Measurements from ENCODE around the gene SCIN. TPM values are rescaled to one million over a fixed set of nuclear protein-coding genes. Genes with fewer than 3 reads are reported as not detected.

SCIN gene
- polyA plus RNA-seq, 1 of the 3 experiments (the other 2 are of a cell fraction): 0.02 TPM

DNA sequence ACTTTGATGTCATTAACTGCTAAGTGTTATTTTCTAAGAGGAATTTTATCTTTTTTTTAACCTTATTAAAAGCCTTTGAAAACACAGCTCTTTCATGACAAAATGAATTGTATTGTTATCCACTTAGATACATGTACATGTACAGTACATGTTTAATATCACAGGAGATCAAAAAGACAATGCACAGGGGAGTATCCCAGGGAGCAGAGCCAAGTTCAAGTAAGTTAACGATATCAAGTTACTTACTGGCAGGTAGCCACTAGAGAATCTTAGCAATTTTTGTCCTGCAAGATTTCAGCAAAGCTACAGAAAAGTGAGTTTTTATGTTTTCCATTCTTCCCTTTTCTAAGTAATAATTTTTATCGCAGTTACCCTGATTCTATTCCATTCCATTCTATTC lies 83.0 kb downstream of the SCIN start:
- DNase-seq: no peak
- WGBS (ENCODE audit: low lambda C conversion rate): 51% methylated on average over 2 of the region's 2 CpGs
- CTCF ChIA-PET: interaction anchor here (1.1 to 1.8 kb wide), 7 partner anchors 12 to 134 kb away, joined by 3 to 8 read pairs (median 3); no protein-coding TSS in a partner anchor
- Histone ChIP-seq H3K4me2 (peak overlapping the region; percentile 11), H3K9me2 (no peaks in the 10 kb centered on the region), H3F3A (replicated peaks; ENCODE audit: insufficient read depth) (peaks cover 44% of the 10 kb centered on the region), H3K36me3 (replicated peaks in 1 of 2; ENCODE audit: control insufficient read depth in 1 of 2, insufficient read depth in 2 of 2, low read length in 1 of 2) (no peaks in the 10 kb centered on the region), H3K79me2 (ENCODE audit: insufficient read depth) (no peaks in the 10 kb centered on the region), H3K4me3 (ENCODE audit: low read depth in 2 of 2, low read length in 1 of 2) (no peak overlapping the region; a peak in 1 of 4 replicates), H4K20me1 (ENCODE audit: insufficient read depth) (no peaks in the 10 kb centered on the region), H3K4me1 (ENCODE audit: control insufficient read depth in 1 of 2, insufficient read depth in 2 of 2, low read depth in 1 of 2, low read length in 1 of 2) (peaks cover 0 to 16% of the 10 kb centered on the region in 2 experiments; a peak in 2 of 4 replicates), H2AFZ (ENCODE audit: low read depth) (0 out of 2 replicates have a peak overlapping the region, but pooled peaks have one; percentile 3), H3K27ac (ENCODE audit: low read depth in 2 of 2, low read length in 1 of 2) (peak overlapping the region; percentile 16 to 63; a peak in 3 of 4 replicates), H3K9me3 (no peaks in the 10 kb centered on the region), H3K9ac (no peak overlapping the region), H3K27me3 (ENCODE audit: insufficient read depth) (no peaks in the 10 kb centered on the region)
- POLR2A ChIA-PET: no interaction called here
- TF ChIP-seq MEF2A (IDR thresholded peaks at IDR 0.05; ENCODE audit: borderline replicate concordance, low read depth) (no peak), PBX3 (IDR thresholded peaks at IDR 0.05) (peak; percentile 44; the same call in 1 of the 2 replicates), TCF12 (IDR thresholded peaks at IDR 0.05) (peak; percentile 59; the same call in 1 of the 2 replicates), GABPA (IDR thresholded peaks at IDR 0.05; ENCODE audit: low read depth) (no peak), TEAD4 (IDR thresholded peaks at IDR 0.05; ENCODE audit: borderline replicate concordance, insufficient read depth) (no peak), POLR2AphosphoS5 (IDR thresholded peaks at IDR 0.05; ENCODE audit: low read depth, low read length) (no peak; the same call in 1 of the 2 replicates), NFIC (IDR thresholded peaks at IDR 0.05; ENCODE audit: borderline replicate concordance) (peak; percentile 95), SMC3 (IDR thresholded peaks at IDR 0.05; ENCODE audit: low read depth, low read length) (no peak)
- TF ChIP-seq, protein P1, sequence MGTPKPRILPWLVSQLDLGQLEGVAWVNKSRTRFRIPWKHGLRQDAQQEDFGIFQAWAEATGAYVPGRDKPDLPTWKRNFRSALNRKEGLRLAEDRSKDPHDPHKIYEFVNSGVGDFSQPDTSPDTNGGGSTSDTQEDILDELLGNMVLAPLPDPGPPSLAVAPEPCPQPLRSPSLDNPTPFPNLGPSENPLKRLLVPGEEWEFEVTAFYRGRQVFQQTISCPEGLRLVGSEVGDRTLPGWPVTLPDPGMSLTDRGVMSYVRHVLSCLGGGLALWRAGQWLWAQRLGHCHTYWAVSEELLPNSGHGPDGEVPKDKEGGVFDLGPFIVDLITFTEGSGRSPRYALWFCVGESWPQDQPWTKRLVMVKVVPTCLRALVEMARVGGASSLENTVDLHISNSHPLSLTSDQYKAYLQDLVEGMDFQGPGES (IDR thresholded peaks at IDR 0.05; ENCODE audit: low read depth, low read length): no peak

- WGBS (ENCODE audit: low lambda C conversion rate): 54% methylated on average over 2 of the region's 2 CpGs
- no peak overlapping the region for H3K4me2 ChIP-seq
- no peaks in the 10 kb centered on the region for H3K36me3 ChIP-seq (replicated peaks in 1 of 2; ENCODE audit: control insufficient read depth in 1 of 2, insufficient read depth in 2 of 2, low read length in 1 of 2)
- no peaks in the 10 kb centered on the region for H4K20me1 ChIP-seq (ENCODE audit: insufficient read depth)
- ChIA-PET CTCF (no interaction called here), POLR2A (no interaction called here)
- TF ChIP-seq EP300 (IDR thresholded peaks at IDR 0.05; ENCODE audit: borderline replicate concordance in 1 of 2, low read depth in 1 of 2, low read length in 1 of 2) (peak in 1 of 2 experiments; percentile 35; a peak in 1 of 4 replicates), TCF12 (IDR thresholded peaks at IDR 0.05) (peak; percentile 53), FOSL2 (IDR thresholded peaks at IDR 0.05; ENCODE audit: borderline replicate concordance, low read depth) (peak; percentile 34; the same call in 1 of the 2 replicates), RCOR1 (IDR thresholded peaks at IDR 0.05; ENCODE audit: low read length) (no peak), RFX5 (IDR thresholded peaks at IDR 0.05; ENCODE audit: low read length) (no peak), MAX (IDR thresholded peaks at IDR 0.05; ENCODE audit: low read depth) (no peak), ELF1 (IDR thresholded peaks at IDR 0.05) (no peak)
- no peak for DNase-seq
- no peaks in the 10 kb centered on the region for H3K9me3 ChIP-seq
- no peak overlapping the region for H3K4me3 ChIP-seq (ENCODE audit: low read depth in 2 of 2, low read length in 1 of 2)
- H3K79me2 ChIP-seq (ENCODE audit: insufficient read depth): no peaks in the 10 kb centered on the region
- no peaks in the 10 kb centered on the region for H3K9me2 ChIP-seq
- peak overlapping the region in 1 of 2 experiments; percentile 8; a peak in 1 of 4 replicates for H3K27ac ChIP-seq (ENCODE audit: low read depth in 2 of 2, low read length in 1 of 2)
- H3K27me3 ChIP-seq (ENCODE audit: insufficient read depth): no peaks in the 10 kb centered on the region
- H3K9ac ChIP-seq: no peak overlapping the region
- H2AFZ ChIP-seq (ENCODE audit: low read depth): no peak overlapping the region
- H3F3A ChIP-seq (replicated peaks; ENCODE audit: insufficient read depth): peaks cover 44% of the 10 kb centered on the region
- H3K4me1 ChIP-seq (ENCODE audit: control insufficient read depth in 1 of 2, insufficient read depth in 2 of 2, low read depth in 1 of 2, low read length in 1 of 2): peaks cover 0 to 16% of the 10 kb centered on the region in 2 experiments; a peak in 2 of 4 replicates
Observed at GRCh38 chr7:12655161-12655560, 84.6 kb downstream of the SCIN start.

All from SK-N-SH (cell line).